ENCODE data around the gene ZNF664. TPM values are rescaled to one million over a fixed set of nuclear protein-coding genes. Genes with fewer than 3 reads are reported as not detected.

Gene ZNF664
- total and polyA plus RNA-seq, 2 of the 13 experiments (the other 11 are each of a cell fraction or from before 2014, with no cell fraction given) = 43.9 to 56.5 TPM

GRCh38 chr12:123923927-123924326, 49.1 kb upstream of the ZNF664 start:
- Histone ChIP-seq H3K79me2 (ENCODE audit: insufficient read depth, low read length) (no peaks in the 10 kb centered on the region), H3K9ac (ENCODE audit: insufficient read depth, low read depth, low read length) (no peak overlapping the region), H3K27me3 (ENCODE audit: control insufficient read depth in 1 of 2, insufficient read depth in 2 of 2, low read length in 2 of 2) (peaks cover 0 to 20% of the 10 kb centered on the region in 2 experiments; a peak in 3 of 5 replicates), H4K20me1 (ENCODE audit: insufficient read depth, low read length) (no peaks in the 10 kb centered on the region), H3K4me3 (replicated peaks in 1 of 3; ENCODE audit: insufficient read depth in 1 of 3, low read depth in 2 of 3, low read length in 3 of 3) (no peak overlapping the region), H3K9me3 (ENCODE audit: low read length) (no peaks in the 10 kb centered on the region), H2AFZ (ENCODE audit: low read length) (no peak overlapping the region), H3K36me3 (replicated peaks in 1 of 2; ENCODE audit: control insufficient read depth in 1 of 2, insufficient read depth in 2 of 2, low read length in 2 of 2) (no peaks in the 10 kb centered on the region), H3K4me1 (ENCODE audit: insufficient read depth, low read length) (no peaks in the 10 kb centered on the region), H3K27ac (ENCODE audit: extremely low read length, insufficient read depth, low read length) (no peak overlapping the region), H3K4me2 (ENCODE audit: low read depth, low read length) (no peak overlapping the region)
- ChIA-PET POLR2A (no interaction called here), CTCF (ENCODE audit: low intra/inter-chr PET ratio, low total read pairs) (no interaction called here)
- intact Hi-C loops (cut with micrococcal nuclease; ENCODE audit: unreplicated experiment) = no loop called here
- DNase-seq (ENCODE audit: low spot score) (no peak), ATAC-seq (no peak), FAIRE-seq (no peak)
- BruUV-seq (replicated peaks) = no TSS peak
- WGBS (ENCODE audit: low lambda C conversion rate) = 54% methylated on average over 7 of the region's 7 CpGs
- no peak for TF ChIP-seq KLF9 (CRISPR knock-in tag; IDR thresholded peaks at IDR 0.05; ENCODE audit: low read depth)
- no peak for TF ChIP-seq ZSCAN30 (CRISPR knock-in tag; IDR thresholded peaks at IDR 0.05)
- TF ChIP-seq, protein P1, sequence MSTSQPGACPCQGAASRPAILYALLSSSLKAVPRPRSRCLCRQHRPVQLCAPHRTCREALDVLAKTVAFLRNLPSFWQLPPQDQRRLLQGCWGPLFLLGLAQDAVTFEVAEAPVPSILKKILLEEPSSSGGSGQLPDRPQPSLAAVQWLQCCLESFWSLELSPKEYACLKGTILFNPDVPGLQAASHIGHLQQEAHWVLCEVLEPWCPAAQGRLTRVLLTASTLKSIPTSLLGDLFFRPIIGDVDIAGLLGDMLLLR (CRISPR knock-in tag; IDR thresholded peaks at IDR 0.05) = no peak
- no peak for TF ChIP-seq ZNF430 (CRISPR knock-in tag; IDR thresholded peaks at IDR 0.05)
- no peak for TF ChIP-seq ZNF737 (CRISPR knock-in tag; IDR thresholded peaks at IDR 0.05; ENCODE audit: borderline replicate concordance)
- no peak for TF ChIP-seq HDAC2 (CRISPR knock-in tag; IDR thresholded peaks at IDR 0.05)
- TF ChIP-seq NFE2 (CRISPR knock-in tag; IDR thresholded peaks at IDR 0.05) = no peak
- TF ChIP-seq GLI4 (CRISPR knock-in tag; IDR thresholded peaks at IDR 0.05; ENCODE audit: borderline replicate concordance) = no peak
- no peak for TF ChIP-seq SIX1 (CRISPR knock-in tag; IDR thresholded peaks at IDR 0.05; ENCODE audit: borderline replicate concordance)
- TF ChIP-seq ZBTB3 (CRISPR knock-in tag; IDR thresholded peaks at IDR 0.05; ENCODE audit: borderline replicate concordance, low read depth) = no peak
- no peak for TF ChIP-seq KLF15 (CRISPR knock-in tag; IDR thresholded peaks at IDR 0.05; ENCODE audit: borderline replicate concordance)
- TF ChIP-seq ZNF672 (CRISPR knock-in tag; IDR thresholded peaks at IDR 0.05) = no peak
- TF ChIP-seq PHF5A (CRISPR knock-in tag; IDR thresholded peaks at IDR 0.05; ENCODE audit: low read depth, unreplicated experiment) = no peak
- in situ Hi-C loops (cut with HindIII; ENCODE audit: extremely low pct_ligation_motif_present, low pct_unique_long_range_greater_than_20kb) = no loop called here
